Neural cell (in vitro differentiated cells): ENCODE data around the gene ZNF532. TPM values are rescaled to one million over a fixed set of nuclear protein-coding genes. Genes with fewer than 3 reads are reported as not detected.

Source experiments
- H2AFZ ChIP-seq: fragments of 200-600, 300-800 bp; sonication (generic), shearing (Covaris generic); 2 replicates; pipeline ENCODE4 v1.6.0; 2014; ENCODE audit warnings: low read depth, mild to moderate bottlenecking, antibody characterized with exemption, low read length, moderate library complexity
- H3F3A ChIP-seq: fragments of 200-600 bp; shearing (Covaris generic); 2 replicates; pipeline ENCODE4 v1.6.1; 2016; ENCODE audit warnings: mild to moderate bottlenecking, moderate library complexity, mixed read lengths, antibody characterized with exemption, low read length; ENCODE audit not compliant: insufficient read depth, poor library complexity, severe bottlenecking
- H3K27ac ChIP-seq: fragments of 200-600, 300-800 bp; sonication (generic), shearing (Covaris generic); 2 replicates; pipeline ENCODE4 v1.5.1; 2014; ENCODE audit warnings: mild to moderate bottlenecking, low read length, moderate library complexity
- H3K27me3 ChIP-seq: fragments of 300-800, 200-600 bp; sonication (generic), shearing (Covaris generic); 2 replicates; pipeline ENCODE4 v1.6.0; 2014; ENCODE audit warnings: mild to moderate bottlenecking, low read depth, low read length, moderate library complexity; ENCODE audit not compliant: insufficient read depth
- H3K36me3 ChIP-seq: fragments of 300-800, 200-600 bp; sonication (generic), shearing (Covaris generic); 2 replicates; pipeline ENCODE4 v1.5.1; 2014; ENCODE audit warnings: mild to moderate bottlenecking, antibody characterized with exemption, low read length, moderate library complexity; ENCODE audit not compliant: insufficient read depth
- H3K4me2 ChIP-seq: fragments of 300-800, 200-600 bp; sonication (generic), shearing (Covaris generic); 2 replicates; pipeline ENCODE4 v1.6.0; 2014; ENCODE audit warnings: mild to moderate bottlenecking, low read length
- H3K4me3 ChIP-seq: fragments of 300-800, 200-600 bp; sonication (generic), shearing (Covaris generic); 2 replicates; pipeline ENCODE4 v1.5.1; 2014; ENCODE audit warnings: mild to moderate bottlenecking, low read length, moderate library complexity
- H3K79me2 ChIP-seq: fragments of 200-600 bp; shearing (Covaris generic); replicated peaks from 2 replicates; pipeline ENCODE4 v1.6.0; 2014; ENCODE audit warnings: mild to moderate bottlenecking, low read length, moderate library complexity; ENCODE audit not compliant: insufficient read depth
- H3K9ac ChIP-seq: fragments of 300-800, 200-600 bp; sonication (generic), shearing (Covaris generic); 2 replicates; pipeline ENCODE4 v1.6.1; 2016; ENCODE audit warnings: mild to moderate bottlenecking, low read length, mixed read lengths
- H3K9me2 ChIP-seq: fragments of 200-600 bp; shearing (Covaris generic); 2 replicates; pipeline ENCODE4 v1.6.1; 2016; ENCODE audit warnings: mild to moderate bottlenecking, low read length, mixed read lengths; ENCODE audit not compliant: insufficient read depth
- H3K9me3 ChIP-seq: fragments of 200-600, 300-800 bp; sonication (generic), shearing (Covaris generic); 2 replicates; pipeline ENCODE4 v1.6.1; 2016; ENCODE audit warnings: mild to moderate bottlenecking, mixed run types, low read length, moderate library complexity, mixed read lengths
- H4K20me1 ChIP-seq: fragments of 200-600 bp; shearing (Covaris generic); 2 replicates; pipeline ENCODE4 v1.6.1; 2016; ENCODE audit warnings: mild to moderate bottlenecking, mixed run types; ENCODE audit not compliant: insufficient read depth
- CTCF ChIP-seq: fragments of 450-650 bp; IDR thresholded peaks from 2 replicates; pipeline ENCODE4 v1.5.1; 2014; ENCODE audit warnings: antibody characterized with exemption, mild to moderate bottlenecking, moderate library complexity; ENCODE audit not compliant: poor library complexity, severe bottlenecking
- EP300 ChIP-seq: fragments of 450-650 bp; conservative IDR thresholded peaks from 2 replicates; pipeline ENCODE4 v1.6.1; 2014; ENCODE audit warnings: antibody characterized with exemption, mild to moderate bottlenecking, moderate library complexity; ENCODE audit not compliant: poor library complexity, severe bottlenecking
- EZH2 ChIP-seq: fragments of 200-600, 300-800 bp; shearing (Covaris generic), sonication (generic); IDR thresholded peaks from 2 replicates; pipeline ENCODE4 v1.6.1; 2014; ENCODE audit warnings: antibody characterized with exemption, low read length, borderline replicate concordance, mild to moderate bottlenecking; ENCODE audit not compliant: insufficient read depth, poor library complexity, severe bottlenecking
- MXI1 ChIP-seq: fragments of 450-650 bp; conservative IDR thresholded peaks from 2 replicates; pipeline ENCODE4 v1.6.1; 2014; ENCODE audit warnings: antibody characterized with exemption, mild to moderate bottlenecking; ENCODE audit not compliant: poor library complexity, severe bottlenecking
- POLR2AphosphoS5 ChIP-seq: IDR thresholded peaks from 2 replicates; pipeline ENCODE4 v1.6.1; 2012
- RAD21 ChIP-seq: fragments of 450-650 bp; conservative IDR thresholded peaks from 2 replicates; pipeline ENCODE4 v1.6.1; 2014; ENCODE audit warnings: antibody characterized with exemption, mild to moderate bottlenecking, moderate library complexity
- REST ChIP-seq: IDR thresholded peaks from 2 replicates; pipeline ENCODE4 v1.6.1; 2012; ENCODE audit warnings: borderline replicate concordance
- SMC3 ChIP-seq: fragments of 450-650 bp; conservative IDR thresholded peaks from 2 replicates; pipeline ENCODE4 v1.6.1; 2014; ENCODE audit warnings: antibody characterized with exemption, mild to moderate bottlenecking, moderate library complexity; ENCODE audit not compliant: poor library complexity
- TAF1 ChIP-seq: IDR thresholded peaks from 2 replicates; pipeline ENCODE4 v1.6.1; 2012; ENCODE audit warnings: low read depth
- polyA plus RNA-seq: library from polyadenylated mRNA; depleted of rRNA; stranded (reverse); fragments of >200 nt; gene quantifications from 2 replicates; pipeline ENCODE4 v1.2.3, GENCODE V29; 2014

Gene ZNF532
- polyA plus RNA-seq, 1 donor from 2014 or later, result 119 TPM

- no peak overlapping the region for H3K9ac ChIP-seq
- no peaks in the 10 kb centered on the region for H3K9me2 ChIP-seq
- no peak overlapping the region for H3K4me3 ChIP-seq
- no peak overlapping the region for H3K4me2 ChIP-seq
- no peak overlapping the region for H3K27ac ChIP-seq
- H4K20me1 ChIP-seq, result no peaks in the 10 kb centered on the region
- H3F3A ChIP-seq, result no peaks in the 10 kb centered on the region
- H3K79me2 ChIP-seq, result no peaks in the 10 kb centered on the region
- H2AFZ ChIP-seq, result no peak overlapping the region
- no peaks in the 10 kb centered on the region for H3K36me3 ChIP-seq
- no peaks in the 10 kb centered on the region for H3K27me3 ChIP-seq
- H3K9me3 ChIP-seq, result no peaks in the 10 kb centered on the region
- no peak for TF ChIP-seq MXI1
Observed at GRCh38 chr18:59013744-59014143, 149.1 kb downstream of the ZNF532 start.

GRCh38 chr18:59015531-59016152, 151.0 kb downstream of the ZNF532 start:
- Histone ChIP-seq H3F3A (no peaks in the 10 kb centered on the region), H3K4me2 (no peak overlapping the region), H3K79me2 (no peaks in the 10 kb centered on the region), H3K36me3 (no peaks in the 10 kb centered on the region), H3K27me3 (no peaks in the 10 kb centered on the region), H3K9ac (no peak overlapping the region), H3K9me2 (no peaks in the 10 kb centered on the region), H3K27ac (no peak overlapping the region), H4K20me1 (no peaks in the 10 kb centered on the region), H3K4me3 (no peak overlapping the region), H3K9me3 (no peaks in the 10 kb centered on the region), H2AFZ (no peak overlapping the region)
- TF ChIP-seq EZH2 (no peak), MXI1 (no peak), EP300 (no peak), CTCF (no peak), RAD21 (no peak), REST (no peak), TAF1 (no peak), SMC3 (no peak), POLR2AphosphoS5 (no peak)
